GM12892 (cell line): ENCODE measurements around the gene MCM9.

Experiments
- POLR2A ChIP-seq: IDR thresholded peaks from 2 replicates; pipeline ENCODE4 v1.6.1; 2011; ENCODE audit warnings: low read depth, low read length, control low read depth
- POLR2AphosphoS5 ChIP-seq: IDR thresholded peaks from 2 replicates; pipeline ENCODE4 v1.6.1; 2011; ENCODE audit warnings: low read depth, low read length, control low read depth
- TAF1 ChIP-seq: IDR thresholded peaks from 2 replicates; pipeline ENCODE4 v1.6.1; 2011; ENCODE audit warnings: low read depth, mild to moderate bottlenecking, control low read depth, low read length, borderline replicate concordance

- TF ChIP-seq POLR2A (no peak), TAF1 (no peak), POLR2AphosphoS5 (no peak)
Observed at GRCh38 chr6:118933855-118934460, 1.0 kb downstream of the MCM9 start.
